ENCODE results near the gene IL6R. TPM values are rescaled to one million over a fixed set of nuclear protein-coding genes. Genes with fewer than 3 reads are reported as not detected.
A peak's percentile ranks its signal among the peaks of the same experiment; 100 is the strongest.
"Not testable (repeated sequence)": the region's sequence is repeated elsewhere in the genome, so short reads cannot be mapped to it uniquely, and the experiment has no call there.

Gene IL6R
- total and polyA plus RNA-seq, 8 donors: 4.5 to 65.3 (median 5.7) TPM

- Histone ChIP-seq H3K36me3 (peaks cover 0 to 7% of the 10 kb centered on the region in 2 donors), H3K4me1 (peaks cover 36 to 97% of the 10 kb centered on the region in 2 donors), H3K27me3 (no peaks in the 10 kb centered on the region), H3K4me3 (no peak overlapping the region), H3K9me3 (no peaks in the 10 kb centered on the region), H3K27ac (peak overlapping the region; percentile 90 to 91)
- peak; percentile 81 for ATAC-seq
- intact Hi-C loops (cut with DNase I): no loop called here
- TF ChIP-seq, protein P1, sequence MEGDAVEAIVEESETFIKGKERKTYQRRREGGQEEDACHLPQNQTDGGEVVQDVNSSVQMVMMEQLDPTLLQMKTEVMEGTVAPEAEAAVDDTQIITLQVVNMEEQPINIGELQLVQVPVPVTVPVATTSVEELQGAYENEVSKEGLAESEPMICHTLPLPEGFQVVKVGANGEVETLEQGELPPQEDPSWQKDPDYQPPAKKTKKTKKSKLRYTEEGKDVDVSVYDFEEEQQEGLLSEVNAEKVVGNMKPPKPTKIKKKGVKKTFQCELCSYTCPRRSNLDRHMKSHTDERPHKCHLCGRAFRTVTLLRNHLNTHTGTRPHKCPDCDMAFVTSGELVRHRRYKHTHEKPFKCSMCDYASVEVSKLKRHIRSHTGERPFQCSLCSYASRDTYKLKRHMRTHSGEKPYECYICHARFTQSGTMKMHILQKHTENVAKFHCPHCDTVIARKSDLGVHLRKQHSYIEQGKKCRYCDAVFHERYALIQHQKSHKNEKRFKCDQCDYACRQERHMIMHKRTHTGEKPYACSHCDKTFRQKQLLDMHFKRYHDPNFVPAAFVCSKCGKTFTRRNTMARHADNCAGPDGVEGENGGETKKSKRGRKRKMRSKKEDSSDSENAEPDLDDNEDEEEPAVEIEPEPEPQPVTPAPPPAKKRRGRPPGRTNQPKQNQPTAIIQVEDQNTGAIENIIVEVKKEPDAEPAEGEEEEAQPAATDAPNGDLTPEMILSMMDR (IDR thresholded peaks at IDR 0.05): no peak
- DNase-seq: peak in 3 of 4 donors; percentile 50 to 84 (median 81)
Measured at GRCh38 chr1:154418062-154418921, 13.1 kb downstream of the IL6R start.

DNA sequence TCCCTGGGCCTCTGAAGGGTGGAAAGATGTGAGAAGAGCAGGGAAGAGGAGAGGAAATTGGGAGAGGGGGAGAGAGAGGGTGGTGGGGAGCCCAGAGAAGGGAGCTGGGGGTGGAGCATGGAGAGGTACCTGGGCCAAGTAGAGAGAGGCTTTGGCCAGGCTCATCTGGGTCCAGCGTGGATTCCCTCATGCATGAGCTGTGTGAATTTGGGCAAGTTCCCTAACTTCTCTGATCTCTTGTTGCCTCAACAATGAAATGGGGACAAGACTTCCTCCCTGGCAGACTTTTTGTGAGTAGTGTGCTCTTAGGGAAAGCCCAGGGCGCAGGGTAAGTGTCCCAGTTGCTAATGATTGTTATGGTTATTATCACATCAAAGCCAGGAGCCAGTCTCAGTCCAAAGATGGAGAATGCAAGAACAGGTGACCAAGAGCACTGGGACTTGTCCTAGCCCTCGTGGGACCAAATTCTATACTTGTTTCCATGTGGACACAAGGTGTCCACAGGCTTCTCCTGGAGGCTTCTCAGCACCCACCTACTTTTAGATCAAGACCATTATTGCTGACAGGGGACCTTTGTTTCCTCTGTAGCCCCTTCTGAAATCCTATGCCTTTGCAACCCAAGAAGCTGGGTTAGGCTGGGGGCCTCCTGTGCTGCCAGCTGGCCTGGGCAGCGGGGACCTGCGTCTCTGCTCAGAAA is 13.9 kb downstream of the IL6R start:
- H3K27me3 ChIP-seq: no peaks in the 10 kb centered on the region
- ATAC-seq: no peak
- no peak for DNase-seq
- intact Hi-C loops (cut with DNase I): no loop called here
- no peaks in the 10 kb centered on the region for H3K9me3 ChIP-seq
- H3K36me3 ChIP-seq: peaks cover 0 to 7% of the 10 kb centered on the region in 2 donors
- H3K4me1 ChIP-seq: peaks cover 44 to 99% of the 10 kb centered on the region in 2 donors
- H3K4me3 ChIP-seq: peak overlapping the region in 1 of 2 donors; percentile 7
- peak overlapping the region; percentile 90 to 91 for H3K27ac ChIP-seq
- TF ChIP-seq, protein P1 (IDR thresholded peaks at IDR 0.05): no peak

- H3K4me1 ChIP-seq: peaks cover 47 to 99% of the 10 kb centered on the region in 2 donors
- peak overlapping the region in 1 of 2 donors; percentile 7 for H3K4me3 ChIP-seq
- no peaks in the 10 kb centered on the region for H3K9me3 ChIP-seq
- ATAC-seq (peak; percentile 73), DNase-seq (peak; percentile 67 to 90 (median 88))
- TF ChIP-seq, protein P1 (IDR thresholded peaks at IDR 0.05): no peak
- no peaks in the 10 kb centered on the region for H3K27me3 ChIP-seq
- intact Hi-C loops (cut with DNase I): no loop called here
- H3K36me3 ChIP-seq: peaks cover 0 to 2% of the 10 kb centered on the region in 2 donors
- peak overlapping the region; percentile 90 to 91 for H3K27ac ChIP-seq
Measured at GRCh38 chr1:154419620-154420571, 14.8 kb downstream of the IL6R start.

- Histone ChIP-seq H3K27ac (peak overlapping the region; percentile 90 to 91), H3K9me3 (no peaks in the 10 kb centered on the region), H3K36me3 (no peaks in the 10 kb centered on the region), H3K27me3 (no peaks in the 10 kb centered on the region), H3K4me3 (no peak overlapping the region), H3K4me1 (peaks cover 47 to 97% of the 10 kb centered on the region in 2 donors)
- ATAC-seq: no peak
- no peak for DNase-seq
- intact Hi-C loops (cut with DNase I): no loop called here
- TF ChIP-seq, protein P1 (IDR thresholded peaks at IDR 0.05): no peak
Measured at GRCh38 chr1:154420961-154421924, 16.1 kb downstream of the IL6R start.

DNA sequence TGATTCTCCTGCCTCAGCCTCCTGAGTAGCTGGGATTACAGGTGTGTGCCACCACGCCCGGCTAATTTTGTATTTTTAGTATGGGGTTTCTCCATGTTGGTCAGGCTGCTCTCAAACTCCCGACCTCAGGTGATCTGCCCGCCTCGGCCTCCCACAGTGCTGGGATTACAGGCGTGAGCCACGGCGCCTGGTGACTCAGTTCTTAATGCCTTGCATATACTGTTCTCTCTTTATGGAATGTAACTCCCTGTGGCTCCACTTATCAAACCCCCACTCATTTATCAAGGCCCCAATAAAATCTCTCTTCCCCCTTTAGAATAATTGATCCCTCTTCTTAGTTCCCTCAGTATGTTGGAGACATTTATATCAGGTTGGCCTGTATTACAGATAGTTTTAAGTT is 16.9 kb downstream of the IL6R start:
- H3K27me3 ChIP-seq; DNase-seq; H3K36me3 ChIP-seq; H3K9me3 ChIP-seq; H3K4me3 ChIP-seq; intact Hi-C loops (cut with DNase I); ATAC-seq: not testable (repeated sequence)
- Histone ChIP-seq H3K27ac (peak overlapping the region in 1 of 2 donors; percentile 91), H3K4me1 (peaks cover 54 to 94% of the 10 kb centered on the region in 2 donors)

Measured in left lung (tissue), 10 donors.